ENCODE results near the gene PRUNE1.

- TF ChIP-seq CTCF (IDR thresholded peaks at IDR 0.05) (no peak), POLR2A (IDR thresholded peaks at IDR 0.05) (no peak)
These were observed 42.2 kb upstream of the PRUNE1 start for GRCh38 chr1:150966011-150966410.

All from body of pancreas (tissue), 4 donors.